IPS-20b (cell line): Measurements from ENCODE around the gene CTTNBP2.

Experiments
- H3K27ac ChIP-seq: one replicate; pipeline ENCODE4 v1.5.1; 2013; ENCODE audit warnings: low read length
- H3K27me3 ChIP-seq: 2 replicates; pipeline ENCODE4 v1.6.1; 2013; ENCODE audit warnings: mild to moderate bottlenecking, low read length, inconsistent platforms; ENCODE audit not compliant: insufficient read depth
- H3K36me3 ChIP-seq: 2 replicates; pipeline ENCODE4 v1.6.1; 2013; ENCODE audit warnings: low read depth, mild to moderate bottlenecking, inconsistent platforms, low read length, moderate library complexity; ENCODE audit not compliant: insufficient read depth
- H3K4me1 ChIP-seq: 2 replicates; pipeline ENCODE4 v1.6.1; 2013; ENCODE audit warnings: mild to moderate bottlenecking, control low read depth, inconsistent platforms, low read length, moderate library complexity; ENCODE audit not compliant: insufficient read depth
- H3K4me3 ChIP-seq: 2 replicates; pipeline ENCODE4 v1.5.1; 2013; ENCODE audit warnings: mild to moderate bottlenecking, low read length, inconsistent platforms
- H3K9ac ChIP-seq: 2 replicates; pipeline ENCODE4 v1.6.1; 2013; ENCODE audit warnings: low read depth, mild to moderate bottlenecking, inconsistent platforms, low read length, moderate library complexity
- H3K9me3 ChIP-seq: 2 replicates; pipeline ENCODE4 v1.6.1; 2013; ENCODE audit warnings: mild to moderate bottlenecking, low read depth, low read length, inconsistent platforms; ENCODE audit not compliant: insufficient read depth

CTTNBP2 gene

DNA sequence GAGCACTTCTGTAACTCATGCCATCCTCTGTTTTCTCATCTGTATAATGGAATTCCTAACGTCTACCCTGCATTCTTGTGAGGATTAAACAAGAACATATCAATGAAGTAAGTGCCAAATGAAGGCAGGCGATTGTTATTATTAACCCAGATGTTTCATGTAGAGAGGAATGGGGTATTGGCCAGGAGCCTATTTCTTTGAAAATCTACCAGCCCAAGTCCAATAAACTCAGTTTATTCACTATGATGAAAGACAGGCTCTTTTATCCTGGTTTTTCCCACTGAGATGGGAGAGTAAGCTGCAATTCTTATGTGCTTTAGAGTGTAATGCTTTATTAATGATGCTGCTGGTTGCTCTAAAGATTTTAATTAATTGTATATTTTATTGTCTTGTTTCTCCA is 9.6 kb downstream of the CTTNBP2 start:
- Histone ChIP-seq H3K9me3 (no peaks in the 10 kb centered on the region), H3K27me3 (no peaks in the 10 kb centered on the region), H3K4me1 (peaks cover 16% of the 10 kb centered on the region), H3K4me3 (no peak overlapping the region), H3K27ac (no peak overlapping the region), H3K9ac (no peak overlapping the region), H3K36me3 (peaks cover 29% of the 10 kb centered on the region)

DNA sequence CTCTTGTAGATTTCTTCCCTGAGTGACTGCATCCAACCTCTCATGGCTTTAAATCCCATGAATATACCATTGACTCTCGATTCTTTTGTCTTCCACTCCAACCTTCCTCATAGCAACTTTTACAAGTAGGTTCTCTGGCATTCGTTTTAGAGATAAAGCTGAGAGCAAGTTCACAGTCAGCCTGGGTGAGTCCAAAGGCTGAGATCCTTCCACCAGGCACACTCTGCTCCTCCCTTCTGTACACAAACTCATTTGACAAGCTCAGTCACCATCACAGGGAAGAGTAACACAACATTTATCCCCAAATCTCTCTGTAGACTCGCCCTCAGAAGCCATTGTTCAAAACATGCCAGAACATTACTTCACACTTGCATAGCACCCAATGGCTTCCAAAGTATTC is 10.9 kb downstream of the CTTNBP2 start:
- peaks cover 8% of the 10 kb centered on the region; the same call in 1 of the 2 replicates for H3K4me1 ChIP-seq
- peaks cover 38% of the 10 kb centered on the region for H3K36me3 ChIP-seq
- no peaks in the 10 kb centered on the region for H3K27me3 ChIP-seq
- no peak overlapping the region for H3K9ac ChIP-seq
- H3K9me3 ChIP-seq, result no peaks in the 10 kb centered on the region
- no peak overlapping the region for H3K27ac ChIP-seq
- no peak overlapping the region for H3K4me3 ChIP-seq

DNA sequence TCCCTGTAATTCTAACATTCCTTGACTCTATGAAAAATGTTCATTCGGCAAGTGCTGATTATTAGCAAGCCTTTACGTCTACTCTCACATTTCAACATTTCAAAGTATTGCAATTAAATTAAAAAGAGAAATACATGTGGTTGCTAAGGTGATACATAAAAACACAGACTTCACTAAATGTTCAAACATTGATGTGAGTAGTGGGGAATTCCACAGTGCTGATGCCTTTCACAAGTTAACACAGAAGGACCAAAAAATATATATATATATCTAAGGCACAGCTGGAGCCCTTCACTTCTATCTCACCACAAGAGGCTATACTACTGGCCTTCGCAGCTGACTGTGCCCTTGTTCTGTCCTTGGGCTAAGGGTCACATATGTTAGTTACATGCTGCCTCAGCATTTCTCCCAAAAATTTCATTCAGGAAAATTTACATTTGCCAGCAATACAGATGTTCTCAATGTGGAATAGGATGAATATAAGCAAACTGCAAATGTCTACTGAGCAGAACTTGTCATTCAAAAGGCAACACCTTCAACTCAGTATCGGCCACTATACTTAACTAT is 13.9 kb downstream of the CTTNBP2 start:
- Histone ChIP-seq H3K4me1 (peaks cover 4% of the 10 kb centered on the region; the same call in 1 of the 2 replicates), H3K27me3 (no peaks in the 10 kb centered on the region), H3K27ac (no peak overlapping the region), H3K4me3 (no peak overlapping the region), H3K9me3 (no peaks in the 10 kb centered on the region), H3K9ac (no peak overlapping the region), H3K36me3 (peaks cover 53% of the 10 kb centered on the region)

DNA sequence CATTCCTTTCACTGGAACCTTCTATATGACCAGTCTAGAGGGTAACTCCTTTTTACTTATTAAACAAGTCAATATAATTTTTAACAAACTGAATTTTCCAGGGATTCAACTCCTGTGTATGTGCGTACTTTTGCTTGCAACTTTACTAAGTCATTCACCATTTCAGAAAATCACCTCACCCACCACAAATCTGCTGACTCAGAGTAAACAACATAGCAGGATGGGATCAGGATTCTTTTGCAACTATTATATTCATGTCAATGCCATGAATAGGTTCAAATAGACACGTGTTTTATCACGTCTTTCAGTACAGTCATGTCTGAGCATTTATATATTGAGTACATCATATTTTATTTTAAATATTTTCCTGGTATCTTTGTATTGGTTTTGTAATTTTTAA is 14.5 kb downstream of the CTTNBP2 start:
- H3K27me3 ChIP-seq, result no peaks in the 10 kb centered on the region
- peaks cover 4% of the 10 kb centered on the region; the same call in 1 of the 2 replicates for H3K4me1 ChIP-seq
- H3K4me3 ChIP-seq, result no peak overlapping the region
- H3K9ac ChIP-seq, result no peak overlapping the region
- no peak overlapping the region for H3K27ac ChIP-seq
- H3K36me3 ChIP-seq, result peaks cover 53% of the 10 kb centered on the region
- no peaks in the 10 kb centered on the region for H3K9me3 ChIP-seq

DNA sequence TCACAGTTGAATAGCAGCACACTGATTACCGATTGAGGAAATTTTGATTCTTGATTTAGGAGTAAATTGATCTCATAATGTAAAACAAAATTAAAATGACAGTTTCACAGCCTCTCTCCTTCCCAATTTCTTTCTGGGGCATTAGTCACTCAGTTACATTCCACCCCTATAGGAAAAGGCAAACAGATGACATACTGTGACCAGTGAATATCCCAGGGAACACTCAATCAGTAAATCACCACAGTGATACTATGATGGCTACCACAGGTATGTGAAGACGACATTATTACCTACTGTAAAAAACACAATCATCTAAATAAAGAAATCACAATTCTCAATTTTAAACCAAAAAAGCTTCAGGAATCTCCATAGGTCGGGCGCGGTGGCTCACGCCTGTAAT is 15.5 kb downstream of the CTTNBP2 start:
- H3K9me3 ChIP-seq, result no peaks in the 10 kb centered on the region
- peaks cover 4% of the 10 kb centered on the region; the same call in 1 of the 2 replicates for H3K4me1 ChIP-seq
- no peaks in the 10 kb centered on the region for H3K27me3 ChIP-seq
- H3K4me3 ChIP-seq, result no peak overlapping the region
- H3K36me3 ChIP-seq, result peaks cover 50% of the 10 kb centered on the region
- no peak overlapping the region for H3K9ac ChIP-seq
- no peak overlapping the region for H3K27ac ChIP-seq

DNA sequence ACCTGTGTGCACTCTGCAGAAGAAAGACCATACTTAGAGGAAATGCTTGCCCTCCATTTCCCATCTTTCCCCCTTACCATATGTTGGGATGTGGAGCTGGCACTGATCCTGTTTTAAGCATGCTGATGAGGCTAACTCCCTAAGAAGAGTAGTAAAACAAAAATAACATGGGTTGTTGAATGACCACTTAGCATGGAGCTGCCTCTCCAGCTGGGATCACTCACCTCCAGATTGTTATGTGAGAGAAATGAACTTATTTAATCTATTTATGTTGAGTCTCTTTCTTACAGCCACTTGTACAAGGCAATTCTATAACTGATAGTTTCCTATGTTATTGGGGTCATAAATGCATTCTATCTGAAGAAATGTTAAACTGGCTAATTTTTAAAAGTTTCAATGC is 17.0 kb downstream of the CTTNBP2 start:
- Histone ChIP-seq H3K9me3 (no peaks in the 10 kb centered on the region), H3K9ac (no peak overlapping the region), H3K27ac (no peak overlapping the region), H3K4me3 (no peak overlapping the region), H3K27me3 (no peaks in the 10 kb centered on the region), H3K36me3 (peaks cover 52% of the 10 kb centered on the region), H3K4me1 (no peaks in the 10 kb centered on the region)

DNA sequence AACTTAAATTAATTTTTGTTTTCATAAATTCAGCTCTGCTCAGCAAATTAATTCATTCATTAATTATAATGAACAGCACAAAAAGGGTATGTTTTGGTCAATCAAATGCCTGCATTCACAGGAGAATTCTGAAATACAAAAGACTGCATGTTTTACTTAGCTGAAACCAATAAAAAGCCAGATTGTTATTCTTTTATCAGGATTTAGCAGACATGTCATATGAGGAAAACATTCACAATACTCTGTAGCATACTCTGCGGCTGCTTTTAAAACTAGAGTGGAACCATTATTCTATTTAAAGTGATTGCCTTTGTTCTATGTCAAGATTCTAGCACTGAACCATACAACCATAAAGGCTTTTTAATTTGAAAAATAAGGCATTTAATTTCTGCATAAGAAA is 19.1 kb downstream of the CTTNBP2 start:
- Histone ChIP-seq H3K27me3 (no peaks in the 10 kb centered on the region), H3K36me3 (peaks cover 43% of the 10 kb centered on the region), H3K4me1 (peaks cover 5% of the 10 kb centered on the region; the same call in 1 of the 2 replicates), H3K27ac (no peak overlapping the region), H3K9ac (no peak overlapping the region), H3K9me3 (no peaks in the 10 kb centered on the region), H3K4me3 (no peak overlapping the region)

DNA sequence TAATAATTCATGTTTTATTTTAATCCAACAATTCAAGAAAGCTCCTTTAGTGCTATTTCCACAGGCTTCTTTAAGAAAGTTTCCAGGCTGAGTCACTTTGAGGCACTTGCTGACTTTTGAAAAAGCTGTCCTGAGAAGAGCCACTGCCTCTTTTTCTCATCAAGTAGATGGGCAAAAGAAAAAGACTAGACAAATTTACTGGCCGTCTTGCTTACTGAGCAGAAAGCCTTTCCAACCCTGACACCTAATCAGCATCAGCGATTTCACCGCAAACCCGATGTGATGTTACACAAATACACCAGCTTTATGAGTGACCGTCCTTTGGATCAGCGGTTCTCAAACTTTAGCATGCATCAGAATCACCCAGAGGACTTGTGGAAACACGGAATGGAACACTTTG is 24.3 kb downstream of the CTTNBP2 start:
- no peak overlapping the region for H3K4me3 ChIP-seq
- no peak overlapping the region for H3K27ac ChIP-seq
- no peak overlapping the region for H3K9ac ChIP-seq
- no peaks in the 10 kb centered on the region for H3K9me3 ChIP-seq
- peaks cover 5% of the 10 kb centered on the region; the same call in 1 of the 2 replicates for H3K4me1 ChIP-seq
- H3K36me3 ChIP-seq, result peaks cover 30% of the 10 kb centered on the region; the same call in 1 of the 2 replicates
- no peaks in the 10 kb centered on the region for H3K27me3 ChIP-seq

DNA sequence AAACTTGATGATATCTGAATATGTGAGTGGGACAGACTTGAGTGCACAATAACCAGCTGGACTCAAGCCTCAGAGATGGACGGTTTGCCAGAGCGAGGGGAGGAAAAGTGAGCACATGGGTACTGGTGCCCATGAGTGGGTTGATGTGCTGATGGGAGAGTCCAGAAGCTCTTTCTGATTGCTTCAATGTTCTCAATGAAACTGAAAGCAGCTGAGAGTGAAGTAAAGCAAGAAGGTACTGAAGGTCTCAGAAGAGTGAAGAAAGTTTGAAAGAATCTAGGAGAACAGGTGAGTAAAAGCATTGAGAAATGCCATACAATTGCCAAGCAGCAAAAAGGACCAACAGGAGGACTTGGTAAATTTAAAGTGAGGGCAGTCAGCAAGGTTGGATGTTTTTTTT is 28.6 kb downstream of the CTTNBP2 start:
- Histone ChIP-seq H3K4me3 (no peak overlapping the region), H3K9ac (no peak overlapping the region), H3K4me1 (peaks cover 1% of the 10 kb centered on the region; the same call in 1 of the 2 replicates), H3K36me3 (peaks cover 15% of the 10 kb centered on the region; the same call in 1 of the 2 replicates), H3K27me3 (no peaks in the 10 kb centered on the region), H3K27ac (no peak overlapping the region), H3K9me3 (no peaks in the 10 kb centered on the region)

DNA sequence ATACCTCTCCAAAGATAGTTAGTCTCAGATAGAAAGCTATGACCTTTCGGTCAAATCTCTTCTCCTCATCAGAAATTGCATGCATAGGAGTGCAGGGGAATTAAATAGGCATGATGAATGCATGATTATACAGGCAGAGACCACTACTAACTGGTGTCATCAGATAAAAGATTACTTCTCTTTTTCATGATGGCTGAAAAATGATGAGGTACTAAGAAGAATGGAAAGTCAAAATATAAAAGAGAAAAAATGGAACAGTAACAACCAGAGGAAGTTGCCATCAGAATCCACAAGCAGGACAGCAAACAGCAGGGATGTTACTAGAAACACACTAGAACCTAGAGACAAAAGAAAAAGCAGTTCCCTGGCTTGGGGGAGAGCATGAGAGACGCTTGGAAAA is 31.6 kb downstream of the CTTNBP2 start:
- Histone ChIP-seq H3K9me3 (no peaks in the 10 kb centered on the region), H3K27ac (no peak overlapping the region), H3K9ac (no peak overlapping the region), H3K4me3 (no peak overlapping the region), H3K36me3 (peaks cover 15% of the 10 kb centered on the region; the same call in 1 of the 2 replicates), H3K27me3 (no peaks in the 10 kb centered on the region), H3K4me1 (no peaks in the 10 kb centered on the region; the same call in 1 of the 2 replicates)

DNA sequence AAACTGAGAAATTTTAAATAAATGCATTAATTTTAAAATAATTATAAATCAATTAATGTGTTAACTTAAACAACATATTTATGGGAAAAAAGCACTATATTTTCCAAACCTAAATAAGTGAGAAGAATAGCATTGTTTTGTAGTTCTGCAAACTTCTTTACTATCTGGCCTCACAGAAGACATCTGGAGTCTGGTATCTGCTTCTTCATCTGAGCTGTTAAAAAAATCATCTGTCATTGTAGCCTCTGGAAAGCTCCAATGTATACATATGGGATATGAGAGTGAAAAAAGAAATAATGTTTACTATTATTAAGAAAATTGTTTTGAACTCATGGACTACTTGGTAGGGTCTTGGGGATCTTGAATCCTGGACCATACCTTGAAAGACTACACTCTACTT is 32.2 kb downstream of the CTTNBP2 start:
- H3K9ac ChIP-seq, result no peak overlapping the region
- H3K27me3 ChIP-seq, result no peaks in the 10 kb centered on the region
- no peak overlapping the region for H3K4me3 ChIP-seq
- H3K9me3 ChIP-seq, result no peaks in the 10 kb centered on the region
- peaks cover 15% of the 10 kb centered on the region; the same call in 1 of the 2 replicates for H3K36me3 ChIP-seq
- no peaks in the 10 kb centered on the region; the same call in 1 of the 2 replicates for H3K4me1 ChIP-seq
- H3K27ac ChIP-seq, result no peak overlapping the region

DNA sequence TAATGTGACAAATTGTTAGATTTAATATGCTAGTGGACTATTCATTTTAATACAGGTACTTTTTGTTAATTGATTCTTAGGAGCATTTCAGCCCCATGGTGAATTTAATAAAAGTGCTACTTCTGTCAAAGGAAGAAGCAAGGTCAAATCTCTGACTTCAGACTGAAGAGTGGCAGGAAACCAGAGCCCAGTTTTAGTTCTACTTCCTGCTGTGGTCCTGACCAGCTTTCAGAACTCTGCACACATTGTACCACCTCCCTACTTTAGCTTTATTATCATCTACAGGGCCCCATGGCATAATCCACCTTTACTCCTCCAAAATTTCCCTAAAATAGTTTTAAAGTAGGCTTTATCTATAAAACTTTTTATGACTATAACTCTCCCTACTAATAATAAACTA is 33.7 kb downstream of the CTTNBP2 start:
- Histone ChIP-seq H3K27me3 (no peaks in the 10 kb centered on the region), H3K36me3 (peaks cover 9% of the 10 kb centered on the region; the same call in 1 of the 2 replicates)

More for the DNA sequence above, 33.7 kb downstream of the CTTNBP2 start:
- no peak overlapping the region for H3K9ac ChIP-seq
- H3K27ac ChIP-seq, result no peak overlapping the region
- peaks cover 8% of the 10 kb centered on the region; the same call in 1 of the 2 replicates for H3K4me1 ChIP-seq
- no peak overlapping the region for H3K4me3 ChIP-seq
- H3K9me3 ChIP-seq, result no peaks in the 10 kb centered on the region
